Left ventricle myocardium inferior (tissue), 1 donor: ENCODE results near the gene ABCA7. TPM values are rescaled to one million over a fixed set of nuclear protein-coding genes. Genes with fewer than 3 reads are reported as not detected.
"Not testable (repeated sequence)": the region's sequence is repeated elsewhere in the genome, so short reads cannot be mapped to it uniquely, and the experiment has no call there.

Source experiments
- DNase-seq: peaks from one replicate; pipeline ENCODE4 v3.0.0-alpha.2; 2020
- H3K27ac ChIP-seq: fragments of 200-600 bp; replicated peaks from 2 replicates; pipeline ENCODE4 v1.8.0; 2021
- H3K27me3 ChIP-seq: fragments of 200-600 bp; 2 replicates; pipeline ENCODE4 v1.8.0; 2021; ENCODE audit warnings: low read depth
- H3K36me3 ChIP-seq: fragments of 200-600 bp; 2 replicates; pipeline ENCODE4 v1.8.0; 2021
- H3K4me1 ChIP-seq: fragments of 200-600 bp; 2 replicates; pipeline ENCODE4 v1.8.0; 2021
- H3K4me3 ChIP-seq: fragments of 200-600 bp; 2 replicates; pipeline ENCODE4 v1.8.0; 2021; ENCODE audit warnings: mild to moderate bottlenecking, moderate library complexity
- H3K9me3 ChIP-seq: fragments of 200-600 bp; replicated peaks from 2 replicates; pipeline ENCODE4 v1.8.0; 2021
- intact Hi-C: fragments of 100-400 bp; cut with micrococcal nuclease; formaldehyde crosslinking; loops from one replicate; pipeline ENCODE4 v1.11.0; 2022
- total RNA-seq: library from RNA; stranded (reverse); fragmentation: NEBNext Ultra II Directional; extraction: Animal tissue kit (Norgen Biotek cat#: 25700); gene quantifications from one replicate; pipeline ENCODE4 v1.2.1, GENCODE V29; 2021
- TF ChIP-seq, protein P1 (sequence below): fragments of 200-600 bp; IDR thresholded peaks from 2 replicates; pipeline ENCODE4 v1.8.0; 2021; ENCODE audit warnings: antibody characterized with exemption, mild to moderate bottlenecking, borderline replicate concordance
- donor health status: DM: no; HTN: yes; CAD: no; lungs with severe emphysema.

ABCA7 gene
- total RNA-seq, 1 donor from 2014 or later: 9.3 TPM

DNA sequence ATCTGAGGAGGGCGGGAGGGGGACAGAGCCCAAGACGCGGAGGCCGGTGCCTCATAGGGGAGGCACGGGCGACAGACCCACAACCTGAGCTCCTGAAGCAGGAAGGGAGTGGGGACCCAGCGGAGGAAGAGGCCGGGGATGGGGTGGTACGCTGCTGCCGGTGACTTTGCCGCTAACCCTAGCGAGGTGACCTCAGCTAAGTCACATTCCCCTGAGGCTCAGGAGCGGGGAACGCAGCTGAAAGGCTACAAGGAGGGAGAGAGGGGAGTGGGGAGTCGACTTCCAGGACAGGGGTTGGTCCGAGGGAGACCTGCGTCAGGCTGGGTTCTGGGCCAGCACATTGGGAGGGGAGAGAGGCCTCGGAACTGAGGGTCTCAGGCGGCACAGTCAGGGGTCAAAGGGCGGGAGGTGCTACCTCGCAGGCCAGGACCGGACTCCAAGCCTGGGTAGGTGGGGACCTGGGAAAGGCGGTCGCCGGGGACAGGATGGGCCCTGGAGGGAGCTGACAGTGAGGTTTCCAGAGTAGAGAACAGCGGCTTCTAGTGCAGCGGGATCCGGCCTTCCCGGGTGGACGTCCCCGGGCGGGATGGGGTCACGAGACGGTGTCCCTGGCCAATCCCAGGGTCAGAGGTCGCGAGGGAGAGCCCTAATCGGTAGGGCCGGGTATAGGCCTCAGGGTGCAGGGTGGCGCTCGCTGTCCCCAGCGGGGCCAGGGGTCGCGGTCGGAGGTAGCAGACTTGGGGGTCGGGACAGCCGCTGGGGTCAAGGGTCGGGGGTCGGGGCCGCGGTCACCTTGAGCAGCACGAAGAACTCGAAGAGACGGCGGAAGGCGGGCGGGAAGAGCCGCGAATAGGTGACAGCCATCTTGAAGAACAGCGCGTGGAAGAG is 19.7 kb upstream of the ABCA7 start:
- no peaks in the 10 kb centered on the region for H3K9me3 ChIP-seq
- peak overlapping the region; percentile 96 for H3K27ac ChIP-seq
- intact Hi-C loops: no loop called here
- H3K27me3 ChIP-seq: no peaks in the 10 kb centered on the region
- TF ChIP-seq, protein P1, sequence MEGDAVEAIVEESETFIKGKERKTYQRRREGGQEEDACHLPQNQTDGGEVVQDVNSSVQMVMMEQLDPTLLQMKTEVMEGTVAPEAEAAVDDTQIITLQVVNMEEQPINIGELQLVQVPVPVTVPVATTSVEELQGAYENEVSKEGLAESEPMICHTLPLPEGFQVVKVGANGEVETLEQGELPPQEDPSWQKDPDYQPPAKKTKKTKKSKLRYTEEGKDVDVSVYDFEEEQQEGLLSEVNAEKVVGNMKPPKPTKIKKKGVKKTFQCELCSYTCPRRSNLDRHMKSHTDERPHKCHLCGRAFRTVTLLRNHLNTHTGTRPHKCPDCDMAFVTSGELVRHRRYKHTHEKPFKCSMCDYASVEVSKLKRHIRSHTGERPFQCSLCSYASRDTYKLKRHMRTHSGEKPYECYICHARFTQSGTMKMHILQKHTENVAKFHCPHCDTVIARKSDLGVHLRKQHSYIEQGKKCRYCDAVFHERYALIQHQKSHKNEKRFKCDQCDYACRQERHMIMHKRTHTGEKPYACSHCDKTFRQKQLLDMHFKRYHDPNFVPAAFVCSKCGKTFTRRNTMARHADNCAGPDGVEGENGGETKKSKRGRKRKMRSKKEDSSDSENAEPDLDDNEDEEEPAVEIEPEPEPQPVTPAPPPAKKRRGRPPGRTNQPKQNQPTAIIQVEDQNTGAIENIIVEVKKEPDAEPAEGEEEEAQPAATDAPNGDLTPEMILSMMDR: no peak
- no peak for DNase-seq
- H3K4me1 ChIP-seq: peaks cover 77% of the 10 kb centered on the region
- peak overlapping the region; percentile 89 for H3K4me3 ChIP-seq
- no peaks in the 10 kb centered on the region for H3K36me3 ChIP-seq

- Histone ChIP-seq H3K27me3 (no peaks in the 10 kb centered on the region), H3K4me3 (peak within 1 kb of the TSS; percentile 89), H3K27ac (peak within 1 kb of the TSS; percentile 96), H3K36me3 (no peaks in the 10 kb centered on the region), H3K4me1 (peaks cover 74% of the 10 kb centered on the region), H3K9me3 (no peaks in the 10 kb centered on the region)
- TF ChIP-seq, protein P1: no peak
- peak; percentile 97 for DNase-seq
- intact Hi-C loops: no loop called here
Measured at GRCh38 chr19:1020868-1021425, 19.0 kb upstream of the ABCA7 start, which contains the start of gene TMEM259. Gene TMEM259 (minus strand): TSS chr19:1021123. CDS start chr19:1020996, 127 bp downstream.

DNA sequence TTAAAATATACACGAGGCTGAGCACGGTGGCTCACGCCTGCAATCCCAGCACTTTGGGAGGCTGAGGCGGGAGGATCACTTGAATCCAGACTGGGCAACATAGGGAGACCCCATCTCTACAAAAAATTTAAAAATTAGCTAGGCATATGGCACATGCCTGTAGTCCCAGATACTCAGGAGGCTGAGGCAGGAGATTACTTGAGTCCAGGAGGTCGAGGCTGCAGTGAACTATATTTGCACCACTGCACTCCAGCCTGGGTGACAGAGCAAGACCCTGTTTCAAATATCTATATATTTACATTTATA is 16.1 kb upstream of the ABCA7 start:
- H3K9me3 ChIP-seq, intact Hi-C loops, H3K36me3 ChIP-seq, DNase-seq, H3K27me3 ChIP-seq, H3K4me3 ChIP-seq: not testable (repeated sequence)
- Histone ChIP-seq H3K27ac (peak overlapping the region; percentile 96), H3K4me1 (peaks cover 74% of the 10 kb centered on the region)

- H3K27me3 ChIP-seq, H3K9me3 ChIP-seq, H3K36me3 ChIP-seq, H3K4me3 ChIP-seq, DNase-seq: not testable (repeated sequence)
- intact Hi-C loops: loop anchor here (5.0 kb wide), 1 partner anchor 77 kb away; the partner anchor contains the start of gene GPX4
- peaks cover 69% of the 10 kb centered on the region for H3K4me1 ChIP-seq
- peak overlapping the region; percentile 94 for H3K27ac ChIP-seq
Measured at GRCh38 chr19:1025080-1025479, 14.8 kb upstream of the ABCA7 start.

DNA sequence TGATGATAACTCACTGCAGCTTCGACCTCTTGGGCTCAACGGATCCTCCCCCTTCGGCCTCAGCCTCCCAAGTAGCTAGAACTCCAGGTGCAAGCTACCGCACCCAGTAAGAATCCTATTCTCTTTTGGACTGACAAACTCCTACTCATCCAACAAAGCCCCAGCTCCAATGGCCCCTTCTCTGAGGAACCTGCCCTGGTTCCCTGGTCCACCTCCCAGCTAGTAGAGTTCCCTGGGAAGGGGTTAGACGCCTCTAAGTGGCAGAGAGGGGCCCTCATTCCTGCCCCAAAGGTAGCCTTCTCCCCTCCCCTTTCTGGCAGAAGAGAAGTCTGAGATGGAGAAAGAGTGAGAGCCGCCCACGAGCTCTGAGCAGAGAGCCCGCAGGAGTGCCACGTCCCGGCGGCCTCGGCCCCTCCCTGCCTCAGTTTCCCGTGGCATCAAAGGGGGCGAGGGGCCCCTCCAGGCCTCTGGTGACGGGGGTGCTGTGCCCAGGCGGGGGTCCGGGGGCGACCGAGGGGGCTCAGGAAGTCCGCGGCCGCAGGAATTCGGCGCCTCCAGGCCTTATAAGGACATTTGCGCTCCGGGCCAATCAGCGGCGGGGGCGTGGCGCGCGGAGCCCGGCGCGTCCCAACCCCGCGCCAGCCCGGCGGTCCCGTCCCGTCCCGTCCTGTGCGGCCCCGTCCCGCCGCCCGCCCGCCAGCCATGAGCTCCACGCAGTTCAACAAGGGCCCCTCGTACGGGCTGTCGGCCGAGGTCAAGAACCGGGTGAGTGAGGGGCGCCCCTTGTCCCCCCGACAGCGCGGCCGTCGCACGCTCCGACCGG is 13.7 kb upstream of the ABCA7 start, which contains the start of gene CNN2:
Gene CNN2 (plus strand): TSS at position 649 of the 823 bp plus-strand sequence. CDS start 54 bp downstream, at position 703.
- TF ChIP-seq, protein P1: no peak
- Histone ChIP-seq H3K9me3 (no peaks in the 10 kb centered on the region), H3K27ac (peak within 1 kb of the TSS; percentile 94), H3K36me3 (no peaks in the 10 kb centered on the region), H3K4me3 (peak within 1 kb of the TSS; percentile 84), H3K27me3 (no peaks in the 10 kb centered on the region), H3K4me1 (peaks cover 70% of the 10 kb centered on the region)
- intact Hi-C loops: loop anchor here (5.0 kb wide), 1 partner anchor 76 kb away; the partner anchor contains the start of gene GPX4
- peak; percentile 84 for DNase-seq
